ENCODE results near the gene YAE1.

YAE1 gene

DNA sequence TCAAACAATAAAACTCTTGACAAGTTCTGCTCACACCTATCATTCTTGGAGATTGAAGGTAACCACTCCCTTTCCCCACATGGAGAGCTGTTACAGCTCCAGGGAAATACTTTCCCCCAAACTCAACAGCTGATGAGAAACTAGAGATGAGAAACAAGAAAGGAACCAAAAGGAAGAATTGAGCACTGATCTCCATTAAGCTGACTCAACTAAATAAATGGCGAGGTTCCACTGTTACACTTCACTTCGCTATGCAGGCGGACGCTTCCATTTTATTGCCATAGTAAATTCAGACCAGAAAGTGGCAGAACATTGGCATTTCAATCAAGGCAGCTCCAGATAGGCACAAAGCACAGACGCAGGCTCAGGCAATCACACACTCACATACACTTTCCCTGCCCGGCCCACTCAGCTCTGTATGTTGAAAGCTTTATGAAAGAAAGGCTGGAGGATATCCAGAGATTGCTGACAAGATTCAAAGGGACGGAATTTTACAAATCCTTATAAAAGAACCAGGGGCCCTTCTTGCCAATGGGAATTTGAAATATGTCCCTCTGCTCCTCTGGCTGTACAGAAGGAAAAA, 11.5 kb upstream of the YAE1 start:
- in situ Hi-C loops (cut with HindIII; ENCODE audit: low sequenced_read_pairs): no loop called here

DNA sequence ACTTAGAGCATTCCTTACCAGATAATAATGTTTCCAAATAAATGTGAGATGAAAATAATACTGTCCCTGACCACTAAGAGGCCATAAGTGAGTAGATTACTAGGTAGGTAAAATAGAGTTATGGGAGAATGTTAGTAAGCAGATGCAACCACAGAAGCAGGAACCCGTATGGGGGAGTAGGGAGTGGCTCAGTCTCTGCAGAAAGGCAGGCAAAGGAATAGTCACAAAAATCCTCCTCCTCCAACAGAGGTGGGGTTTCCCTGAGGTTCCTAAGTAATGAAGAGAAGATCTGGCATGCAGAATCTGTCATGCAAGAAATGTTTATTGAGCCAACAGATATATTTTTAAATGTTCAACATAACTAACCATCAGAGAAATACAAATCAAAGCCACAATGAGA, 9.0 kb upstream of the YAE1 start:
- in situ Hi-C loops (cut with HindIII; ENCODE audit: low sequenced_read_pairs): no loop called here

DNA sequence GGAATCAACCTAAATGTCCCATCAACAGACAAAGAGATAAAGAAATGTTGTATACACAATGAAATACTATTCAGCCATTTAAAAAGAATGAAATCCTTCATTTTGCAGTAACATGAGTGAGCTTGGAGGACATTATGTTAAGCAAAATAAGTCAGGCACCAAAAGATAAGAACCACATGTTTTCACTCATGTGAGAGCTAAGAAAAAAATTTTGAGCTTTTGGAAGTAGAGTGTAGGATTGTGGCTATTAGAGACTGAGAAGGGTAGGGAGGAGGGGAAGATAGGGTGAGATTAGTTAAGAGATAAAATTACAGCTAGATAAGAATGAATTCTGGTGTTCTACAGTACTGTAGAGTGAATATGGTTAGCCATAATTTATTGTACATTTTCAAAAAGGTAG, 8.3 kb upstream of the YAE1 start:
- in situ Hi-C loops (cut with HindIII; ENCODE audit: low sequenced_read_pairs): no loop called here

DNA sequence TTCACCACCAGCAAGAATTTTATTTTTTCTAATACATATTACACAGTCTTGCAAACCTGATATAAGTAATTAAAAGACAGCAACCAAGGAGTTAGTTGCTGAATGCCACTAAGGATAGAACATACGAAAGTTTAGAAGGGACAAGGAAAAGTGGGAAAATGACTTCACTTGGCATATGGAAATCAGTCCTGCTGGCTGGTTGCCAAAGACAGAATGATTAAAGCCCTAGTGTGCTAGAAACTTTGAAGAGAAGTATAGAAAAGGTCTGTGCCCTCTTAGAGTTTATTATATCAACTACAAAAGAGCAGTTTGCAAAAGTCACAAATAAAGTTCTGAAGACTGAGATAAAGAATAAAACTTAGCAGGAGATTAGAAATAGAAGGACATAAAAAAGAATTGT, 5.8 kb upstream of the YAE1 start:
- in situ Hi-C loops (cut with HindIII; ENCODE audit: low sequenced_read_pairs): no loop called here

DNA sequence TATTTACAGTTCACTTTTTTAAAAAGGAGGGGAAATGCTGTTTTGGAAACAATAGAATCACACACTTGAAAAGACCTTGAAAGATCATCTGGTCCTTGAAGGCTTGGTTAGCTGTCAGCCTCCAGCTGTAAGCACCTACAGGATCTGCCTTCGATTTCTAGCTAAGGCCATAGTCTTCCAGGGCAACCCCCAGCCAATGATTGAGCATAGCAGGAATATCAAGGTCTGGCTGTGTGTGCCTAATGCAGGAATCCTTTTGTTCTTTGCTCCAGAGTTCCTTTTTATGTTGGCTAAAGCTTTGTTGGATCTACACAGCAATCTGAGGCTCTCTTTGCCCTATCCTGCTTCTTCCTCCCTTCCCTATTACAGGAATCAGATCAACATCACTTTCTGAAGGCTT, 5.2 kb upstream of the YAE1 start:
- in situ Hi-C loops (cut with HindIII; ENCODE audit: low sequenced_read_pairs): no loop called here

DNA sequence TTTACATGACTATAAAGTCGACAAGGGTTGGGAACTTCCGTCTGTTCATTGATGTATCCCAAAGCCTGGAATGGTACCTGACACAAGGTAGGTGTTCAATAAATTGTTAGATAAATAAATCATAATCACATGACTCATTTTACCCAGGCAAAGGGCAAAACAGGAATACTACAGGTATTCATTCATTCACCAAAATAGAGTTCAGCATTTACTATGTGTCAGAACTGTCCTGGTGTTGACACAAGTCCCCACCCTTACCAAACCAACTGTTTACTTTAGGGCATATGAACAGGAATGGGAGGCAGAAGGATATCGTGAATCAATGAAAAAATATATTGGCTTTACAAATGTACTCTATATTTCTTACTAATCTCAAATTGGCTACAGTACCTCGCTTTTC, 666 bp upstream of the YAE1 start:
- in situ Hi-C loops (cut with HindIII; ENCODE audit: low sequenced_read_pairs): no loop called here

DNA sequence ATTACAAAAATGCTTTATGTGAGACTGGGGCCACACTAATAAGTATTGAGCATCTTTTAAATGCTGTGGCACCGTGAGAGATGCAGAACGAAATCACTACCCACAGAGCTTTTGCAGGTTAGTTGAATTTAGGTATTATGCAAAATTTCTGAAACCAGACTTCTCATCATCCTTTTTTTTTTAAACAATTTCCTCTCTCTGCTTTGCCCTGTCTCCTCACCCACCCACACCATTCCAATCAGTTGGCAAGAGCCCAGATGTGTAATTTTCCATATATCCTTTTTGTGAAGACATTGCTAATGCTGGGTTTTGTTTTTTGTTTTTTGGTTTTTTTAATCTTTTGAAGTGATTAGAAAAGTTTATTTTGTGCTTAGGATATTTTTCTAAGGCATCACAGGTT, 1.1 kb downstream of the YAE1 start:
- in situ Hi-C loops (cut with HindIII; ENCODE audit: low sequenced_read_pairs): no loop called here

DNA sequence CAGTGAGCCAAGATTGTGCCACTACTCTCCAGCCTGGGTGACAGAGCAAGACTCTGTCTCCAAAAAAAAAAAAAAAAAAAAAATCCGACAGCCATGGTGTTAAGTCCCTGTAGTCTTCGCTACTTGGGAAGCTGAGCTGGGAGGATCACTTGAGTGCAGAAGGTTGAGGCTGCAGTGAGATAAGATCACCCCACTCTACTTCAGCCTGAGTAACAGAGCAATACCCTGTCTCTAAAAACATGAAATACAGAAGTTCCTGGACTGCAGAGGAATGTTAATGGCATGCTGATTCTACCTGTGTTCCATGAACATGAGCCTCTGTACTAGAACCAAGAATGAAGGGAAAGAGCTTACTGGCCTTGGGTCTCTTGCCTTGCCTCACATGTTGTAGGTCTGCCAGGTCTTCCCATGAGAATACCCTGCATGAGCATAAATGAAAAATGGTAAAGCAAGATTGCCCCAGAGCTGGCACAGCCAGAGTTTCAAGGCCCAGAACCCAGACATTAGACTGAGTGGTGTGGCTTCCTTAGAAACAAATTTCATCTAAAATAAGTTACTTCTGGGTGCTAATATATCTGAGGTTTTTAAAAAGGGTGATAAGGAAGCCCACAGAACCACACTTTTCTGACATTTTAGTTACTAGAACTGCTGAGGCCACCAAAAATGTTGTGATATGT, 8.6 kb downstream of the YAE1 start:
- in situ Hi-C loops (cut with HindIII; ENCODE audit: low sequenced_read_pairs): loop anchor here (25.0 kb wide), 1 partner anchor 512 kb away; no protein-coding TSS in a partner anchor

DNA sequence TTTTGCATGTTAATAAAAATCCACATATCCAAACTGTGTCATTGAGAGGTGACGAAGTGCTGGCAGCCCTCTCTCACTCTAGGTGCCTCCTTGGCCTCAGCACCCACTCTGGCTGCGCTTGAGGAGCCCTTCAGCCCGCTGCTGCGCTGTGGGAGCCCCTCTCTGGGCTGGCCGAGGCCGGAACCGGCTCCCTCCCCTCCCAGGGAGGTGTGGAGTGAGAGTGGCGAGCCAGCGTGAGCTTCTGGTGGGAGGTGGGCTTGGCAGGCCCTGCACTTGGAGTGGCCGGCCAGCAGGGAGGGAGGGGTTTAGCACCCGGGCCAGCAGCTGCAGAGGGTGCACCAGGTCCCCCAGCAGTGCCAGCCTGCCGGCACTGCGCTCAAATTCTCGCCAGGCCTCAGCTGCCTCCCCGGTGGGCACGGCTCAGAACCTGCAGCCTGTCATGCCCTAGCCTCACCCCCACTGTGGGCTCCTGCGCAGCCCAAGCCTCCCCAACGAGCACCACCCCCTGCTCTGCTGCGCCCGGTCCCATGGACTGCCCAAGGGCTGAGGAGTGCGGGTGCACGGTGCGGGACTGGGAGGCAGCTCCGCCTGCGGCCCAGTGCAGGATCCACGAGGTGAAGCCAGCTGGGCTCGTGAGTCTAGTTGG, 11.1 kb downstream of the YAE1 start:
- in situ Hi-C loops (cut with HindIII; ENCODE audit: low sequenced_read_pairs): loop anchor here (25.0 kb wide), 1 partner anchor 510 kb away; no protein-coding TSS in a partner anchor

DNA sequence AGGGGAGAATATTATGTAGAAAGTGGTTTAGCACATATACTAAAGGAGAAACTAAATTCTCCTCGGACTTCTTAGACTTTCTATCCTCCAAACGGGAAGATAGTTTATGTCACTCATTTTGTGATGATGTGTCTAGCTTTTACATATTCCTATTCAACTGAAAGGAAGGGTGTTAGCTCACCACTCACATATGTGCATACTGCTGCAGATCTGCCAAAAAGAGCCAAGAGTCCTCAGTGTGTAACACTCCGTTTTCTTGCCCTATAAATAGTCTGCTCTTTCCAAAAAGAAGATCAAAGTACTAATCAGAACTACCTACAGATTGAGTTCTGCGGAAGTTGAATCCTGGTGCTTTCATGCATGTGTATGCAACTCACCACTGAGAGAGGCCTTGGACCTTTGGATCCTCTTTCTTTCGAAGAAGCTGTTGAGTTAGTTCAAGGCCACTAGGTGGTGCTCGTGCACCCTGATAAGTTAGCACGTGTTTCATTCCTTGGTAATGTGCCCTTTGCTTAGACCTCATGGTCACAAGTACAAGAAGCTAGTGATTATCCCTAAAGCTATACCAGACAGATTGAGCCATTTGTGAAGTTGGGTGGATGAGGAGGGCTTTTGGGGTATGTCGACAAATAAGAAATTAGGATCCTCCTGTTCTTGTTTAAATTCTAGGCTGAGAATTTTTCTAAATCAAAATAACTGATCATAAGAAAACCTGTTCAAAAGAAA, 14.1 kb downstream of the YAE1 start:
- in situ Hi-C loops (cut with HindIII; ENCODE audit: low sequenced_read_pairs): loop anchor here (10.0 to 25.0 kb wide), 2 partner anchors 124 to 507 kb away; no protein-coding TSS in a partner anchor

DNA sequence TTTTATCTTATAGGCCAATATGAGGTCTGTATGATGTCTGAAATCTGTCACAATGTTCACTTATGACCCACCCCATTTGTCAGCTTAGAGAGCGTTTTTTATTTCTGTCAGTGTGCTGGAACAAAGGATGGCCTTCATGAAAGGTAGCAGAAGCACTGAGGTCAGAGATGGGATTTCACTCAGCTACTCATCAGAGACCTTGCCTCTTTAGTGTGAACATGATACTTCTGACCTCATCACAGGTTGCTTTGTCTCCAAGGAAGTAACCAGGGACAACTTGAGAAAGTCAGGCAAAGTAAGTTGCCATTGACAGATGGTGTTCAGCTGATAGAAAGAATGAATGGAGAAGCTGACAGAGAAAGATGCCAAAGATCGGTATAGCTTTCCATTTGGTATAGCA, 16.3 kb downstream of the YAE1 start:
- in situ Hi-C loops (cut with HindIII; ENCODE audit: low sequenced_read_pairs): loop anchor here (10.0 to 25.0 kb wide), 2 partner anchors 122 to 505 kb away; no protein-coding TSS in a partner anchor

DNA sequence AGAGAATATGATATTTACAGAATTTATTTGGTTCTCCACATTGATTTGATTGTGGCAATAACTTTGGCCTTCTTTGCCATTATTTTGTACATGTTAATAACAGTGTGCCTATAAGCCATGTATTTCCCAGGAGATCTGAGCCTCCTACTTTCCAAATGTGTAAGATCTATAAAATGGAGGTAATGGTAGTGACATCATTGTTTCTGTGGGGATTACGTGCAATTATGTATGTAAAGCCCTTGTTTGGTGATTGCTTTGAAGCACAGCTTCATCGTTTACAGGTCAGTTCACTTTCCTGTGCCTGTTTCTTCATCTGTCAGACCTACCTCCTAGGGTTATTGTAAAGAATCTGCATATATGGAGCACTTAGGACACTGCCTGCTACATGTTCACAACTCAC, 17.3 kb downstream of the YAE1 start:
- in situ Hi-C loops (cut with HindIII; ENCODE audit: low sequenced_read_pairs): loop anchor here (10.0 to 25.0 kb wide), 2 partner anchors 121 to 504 kb away; no protein-coding TSS in a partner anchor

DNA sequence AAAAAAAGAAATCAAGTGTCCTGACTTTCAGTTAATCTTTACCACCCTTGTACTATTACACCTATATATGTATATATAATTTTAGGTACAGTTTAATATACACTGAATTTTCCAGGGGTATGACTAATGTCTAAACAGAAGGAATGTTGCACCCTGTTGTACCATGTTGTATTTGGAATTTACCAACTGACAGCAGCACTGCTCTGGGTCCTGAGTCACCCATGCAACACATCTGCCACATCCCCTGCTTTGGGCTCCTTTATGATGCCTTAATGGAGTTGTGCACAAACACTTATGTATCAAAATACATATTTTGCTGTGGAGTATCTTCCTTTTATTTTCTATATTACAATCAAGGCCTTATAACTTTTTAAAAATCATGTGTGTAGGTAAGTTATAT, 21.2 kb downstream of the YAE1 start:
- in situ Hi-C loops (cut with HindIII; ENCODE audit: low sequenced_read_pairs): loop anchor here (5.0 to 25.0 kb wide), 3 partner anchors 117 to 500 kb away; no protein-coding TSS in a partner anchor

DNA sequence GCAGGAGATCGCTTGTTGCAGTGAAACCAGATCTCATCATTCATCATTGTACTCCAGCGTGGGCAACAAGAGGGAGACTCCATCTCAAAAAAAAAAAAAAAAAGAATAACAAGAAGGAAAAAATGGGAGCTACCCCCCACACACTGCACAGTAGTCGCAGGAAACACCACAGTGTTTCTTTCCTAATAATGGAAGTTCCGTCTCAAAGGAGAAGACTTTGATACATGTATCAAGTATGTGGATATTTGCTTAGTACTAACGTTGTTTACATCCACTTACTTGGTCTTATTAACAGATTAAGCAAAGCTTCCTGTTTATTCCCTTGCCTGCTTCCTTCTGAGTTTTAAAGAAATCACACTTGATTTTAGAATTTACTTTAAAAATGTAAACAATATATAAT, 22.2 kb downstream of the YAE1 start:
- in situ Hi-C loops (cut with HindIII; ENCODE audit: low sequenced_read_pairs): loop anchor here (5.0 to 25.0 kb wide), 3 partner anchors 116 to 499 kb away; no protein-coding TSS in a partner anchor

DNA sequence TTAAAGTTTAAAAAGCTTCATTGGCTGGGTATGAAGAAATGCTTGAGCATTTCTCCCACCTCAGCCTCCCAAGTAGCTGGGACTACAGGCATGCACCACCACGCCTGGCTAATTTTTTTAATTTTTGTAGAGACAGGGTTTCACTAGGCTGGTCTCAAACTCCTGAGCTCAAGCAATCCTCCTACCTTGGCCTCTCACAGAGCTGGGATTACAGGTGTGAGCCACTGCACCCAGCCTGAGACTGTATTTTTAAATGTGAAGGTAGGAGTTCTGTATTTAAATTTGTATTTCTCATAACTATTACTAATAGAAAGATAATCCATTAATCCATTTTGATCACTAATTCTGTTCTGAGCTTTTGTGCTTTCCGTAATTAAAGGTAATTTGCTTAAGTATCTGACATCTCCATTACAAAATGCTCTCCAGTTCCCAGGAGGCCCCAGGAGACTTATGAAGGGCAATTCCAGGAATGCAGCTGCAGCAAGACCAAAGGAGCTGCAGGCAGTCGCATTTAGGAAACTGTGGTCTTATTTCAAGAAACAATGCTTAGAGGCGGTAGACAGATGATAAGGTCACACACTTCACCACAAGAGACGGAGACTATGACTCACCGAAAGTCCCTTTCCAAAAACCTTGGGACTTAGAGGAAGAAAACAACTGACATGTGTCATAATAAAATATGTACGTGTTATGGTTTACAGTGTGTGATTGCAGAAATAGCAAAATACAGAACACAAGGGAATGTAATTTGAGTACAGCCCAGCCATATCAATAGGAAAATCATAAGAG, 23.3 kb downstream of the YAE1 start:
- in situ Hi-C loops (cut with HindIII; ENCODE audit: low sequenced_read_pairs): loop anchor here (5.0 to 25.0 kb wide), 3 partner anchors 115 to 498 kb away; no protein-coding TSS in a partner anchor

DNA sequence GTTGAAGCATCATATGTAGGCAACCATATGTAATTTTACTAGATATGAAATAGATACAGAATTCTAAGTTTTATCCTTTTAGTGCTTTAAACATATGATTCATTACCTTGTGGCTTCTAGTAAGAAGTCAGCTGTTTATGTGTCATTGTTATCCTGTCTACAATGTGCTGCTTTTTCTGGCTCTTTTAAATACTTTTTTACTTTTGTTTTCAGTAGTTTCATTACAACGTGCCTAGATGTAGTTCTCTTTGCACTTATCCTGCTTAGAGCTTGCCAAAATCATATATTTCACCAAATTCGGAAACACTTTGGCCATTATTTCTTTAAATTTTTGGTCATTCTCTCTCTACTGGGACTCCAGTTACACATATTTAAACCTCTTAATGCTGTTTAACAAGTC, 26.4 kb downstream of the YAE1 start:
- in situ Hi-C loops (cut with HindIII; ENCODE audit: low sequenced_read_pairs): loop anchor here (25.0 kb wide), 1 partner anchor 495 kb away; no protein-coding TSS in a partner anchor

DNA sequence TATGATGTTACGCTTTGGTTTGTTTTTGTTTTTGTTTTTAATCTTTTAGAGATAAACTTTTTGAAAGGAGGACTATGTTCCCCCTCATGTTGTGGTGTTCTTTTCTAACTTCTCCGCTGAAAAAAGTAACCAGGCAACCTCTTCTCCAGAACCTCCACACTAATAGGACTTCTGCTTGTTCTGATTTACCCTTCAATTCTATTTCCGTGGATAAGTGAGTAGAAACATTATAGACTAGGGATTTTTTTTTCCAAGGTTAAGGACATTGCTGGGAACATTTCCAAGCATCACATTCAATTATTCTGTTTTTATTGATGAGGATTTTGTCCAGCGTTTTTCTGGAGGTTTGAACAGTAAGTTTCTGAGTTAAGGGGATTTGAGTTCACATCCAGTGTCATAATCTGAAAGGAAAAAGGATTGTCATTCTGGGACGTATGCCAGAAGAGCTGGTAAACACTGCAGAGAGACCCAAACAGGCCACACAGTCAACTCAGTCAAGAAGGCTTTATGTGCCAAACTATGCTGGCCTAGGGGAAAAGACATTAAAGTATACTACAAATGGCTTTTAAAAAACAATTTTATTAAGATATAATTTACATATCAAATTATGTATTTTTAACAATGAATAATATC, 28.9 kb downstream of the YAE1 start:
- in situ Hi-C loops (cut with HindIII; ENCODE audit: low sequenced_read_pairs): loop anchor here (25.0 kb wide), 1 partner anchor 492 kb away; no protein-coding TSS in a partner anchor

DNA sequence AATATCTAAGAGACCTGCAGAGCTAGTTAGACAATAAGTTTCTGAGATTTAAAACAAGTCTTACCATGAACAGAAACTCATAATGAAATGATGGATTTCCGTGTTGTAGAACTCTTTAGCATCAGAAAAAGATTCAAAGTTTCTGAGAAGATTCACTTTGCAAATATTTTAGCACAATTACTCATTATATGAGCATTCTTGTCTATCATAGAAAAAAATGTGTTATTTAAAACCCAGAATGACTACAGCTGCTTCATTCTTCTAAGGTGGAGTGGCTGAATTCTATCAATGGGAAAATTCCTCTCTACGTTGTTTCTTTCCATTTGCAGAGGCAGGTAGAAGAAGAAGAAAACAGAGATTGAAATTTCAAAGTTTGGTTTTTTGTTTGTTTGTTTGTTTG, 36.1 kb downstream of the YAE1 start:
- in situ Hi-C loops (cut with HindIII; ENCODE audit: low sequenced_read_pairs): no loop called here

DNA sequence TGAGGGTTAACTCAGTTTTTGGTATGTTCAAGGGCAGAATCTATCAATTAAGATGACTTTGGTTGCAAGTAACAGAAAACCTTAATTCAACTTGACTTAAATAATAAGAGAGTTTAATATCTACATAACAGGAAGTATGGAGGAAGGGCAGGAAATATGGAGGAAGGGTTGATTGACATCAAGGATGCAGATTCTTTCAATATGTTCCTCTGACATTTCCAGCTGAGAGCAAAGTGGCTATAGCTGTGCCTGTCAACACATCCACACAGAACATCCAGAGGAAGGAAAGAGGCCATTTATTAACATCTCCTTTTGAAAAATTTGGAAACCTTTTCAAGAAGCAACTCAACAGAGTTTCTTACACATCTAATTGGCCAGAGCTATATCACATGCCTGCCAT, 37.7 kb downstream of the YAE1 start:
- in situ Hi-C loops (cut with HindIII; ENCODE audit: low sequenced_read_pairs): no loop called here

DNA sequence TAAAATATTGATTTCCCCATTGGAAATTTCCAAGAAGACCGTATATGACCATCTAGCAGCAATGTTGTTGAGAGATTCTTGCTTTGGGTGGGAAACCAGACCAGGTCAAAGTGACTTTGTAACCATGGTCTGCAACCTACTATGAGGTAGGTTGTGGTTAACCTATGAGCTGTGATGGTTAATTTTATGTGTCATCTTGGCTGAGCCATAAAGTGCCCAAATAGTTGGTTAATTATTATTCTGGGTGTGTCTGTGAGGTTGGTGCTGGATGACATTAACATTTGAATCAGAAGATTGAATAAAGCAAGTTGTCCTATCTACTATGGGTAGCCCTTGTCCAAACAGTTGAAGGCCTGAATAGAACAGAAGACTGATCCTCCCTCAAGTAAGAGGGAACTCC, 38.9 kb downstream of the YAE1 start:
- in situ Hi-C loops (cut with HindIII; ENCODE audit: low sequenced_read_pairs): no loop called here

Measured in endothelial cell of hepatic sinusoid (primary cell).